Amniotic stem cell (primary cell): ENCODE results near the gene PRKD2.
"Not testable (repeated sequence)": the region's sequence is repeated elsewhere in the genome, so short reads cannot be mapped to it uniquely, and the experiment has no call there.

Source experiments
- DNase-seq: peaks from one replicate; lab custom pipeline; 2025; lab: John Stamatoyannopoulos, UW

Gene PRKD2

GRCh38 chr19:46717034-46717715, at the start of gene PRKD2:
Gene PRKD2, minus strand, starts transcription at chr19:46717114. Its CDS starts 744 bp downstream, at chr19:46716370.
- DNase-seq: peak; percentile 68

DNA sequence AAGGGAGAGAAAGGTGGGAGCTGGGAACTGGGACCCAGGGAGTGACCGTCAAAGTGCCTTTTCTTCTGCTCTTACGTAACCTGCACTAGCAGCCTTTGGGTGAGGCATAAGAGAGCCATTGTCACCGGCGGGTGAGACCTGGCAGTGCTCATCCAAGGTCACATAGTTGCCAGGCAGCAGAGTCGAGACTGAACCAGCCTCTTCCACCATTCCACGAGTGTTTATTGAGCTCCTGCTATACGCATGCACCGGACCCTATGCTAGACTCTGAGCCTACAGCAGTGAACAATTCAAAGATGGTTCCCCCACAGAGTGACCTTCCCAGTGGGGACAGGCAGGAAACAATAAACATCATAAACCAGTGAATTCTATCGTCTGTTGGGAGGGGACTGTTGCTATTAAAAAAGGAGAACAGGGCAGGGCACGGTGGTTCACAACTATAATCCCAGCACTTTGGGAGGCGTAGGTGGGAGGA, 47.9 kb upstream of the PRKD2 start:
- DNase-seq: no peak

- no peak for DNase-seq
Observed at GRCh38 chr19:46762245-46762890, 45.5 kb upstream of the PRKD2 start.

DNA sequence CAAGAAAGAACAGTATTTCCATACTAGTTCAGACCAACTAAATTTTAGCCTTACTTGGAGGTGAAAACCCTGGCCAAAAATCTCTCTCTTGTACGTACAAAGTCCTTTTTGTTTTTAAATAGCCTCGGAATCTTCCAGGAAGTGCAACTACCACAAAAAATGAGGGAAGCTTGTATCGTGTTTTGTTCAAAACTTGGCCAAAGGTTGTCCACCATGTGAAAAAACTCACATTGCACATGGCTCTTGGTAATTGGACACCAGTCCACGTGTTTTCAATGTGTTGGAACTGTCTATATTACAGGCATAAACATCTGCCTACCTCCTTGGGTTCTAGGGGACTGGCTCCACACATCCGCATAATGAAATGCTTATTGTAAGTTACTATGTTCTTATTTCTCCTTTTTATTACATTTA, 44.5 kb upstream of the PRKD2 start:
- DNase-seq: no peak

DNA sequence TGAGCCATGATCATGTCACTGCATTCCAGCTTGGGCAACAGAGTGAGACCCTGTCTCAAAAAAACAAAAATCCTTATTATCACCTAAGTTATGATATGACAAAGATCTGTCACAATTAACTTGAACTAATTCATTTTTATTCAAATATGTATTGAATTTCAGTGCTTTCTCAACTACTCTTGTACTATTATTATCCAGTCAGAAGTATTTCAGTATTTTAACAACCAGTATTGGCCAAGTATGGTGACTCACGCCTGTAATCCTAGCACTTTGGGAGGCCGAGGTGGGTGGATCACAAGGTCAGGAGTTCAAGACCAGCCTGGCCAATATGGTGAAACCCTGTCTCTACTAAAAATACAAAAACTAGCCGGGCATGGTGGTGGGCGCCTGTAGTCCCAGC, 44.0 kb upstream of the PRKD2 start:
- DNase-seq: not testable (repeated sequence)

GRCh38 chr19:46760363-46760762, 43.4 kb upstream of the PRKD2 start:
- no peak for DNase-seq

GRCh38 chr19:46759817-46760333, 43.0 kb upstream of the PRKD2 start:
- DNase-seq: peak; percentile 62

GRCh38 chr19:46759206-46759605, 42.3 kb upstream of the PRKD2 start:
- DNase-seq: no peak

DNA sequence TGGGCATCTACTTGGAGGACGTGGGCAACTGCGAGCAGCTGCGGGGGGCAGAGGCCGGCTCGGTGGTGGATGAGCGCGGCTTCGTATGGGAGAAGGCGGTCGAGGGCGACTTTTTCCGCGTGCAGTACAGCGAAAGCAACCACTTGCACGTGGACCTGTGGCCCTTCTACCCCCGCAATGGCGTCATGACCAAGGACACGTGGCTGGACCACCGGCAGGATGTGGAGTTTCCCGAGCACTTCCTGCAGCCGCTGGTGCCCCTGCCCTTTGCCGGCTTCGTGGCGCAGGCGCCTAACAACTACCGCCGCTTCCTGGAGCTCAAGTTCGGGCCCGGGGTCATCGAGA, 39.6 kb upstream of the PRKD2 start:
- no peak for DNase-seq

- no peak for DNase-seq
Observed at GRCh38 chr19:46755853-46756543, 39.1 kb upstream of the PRKD2 start.

DNA sequence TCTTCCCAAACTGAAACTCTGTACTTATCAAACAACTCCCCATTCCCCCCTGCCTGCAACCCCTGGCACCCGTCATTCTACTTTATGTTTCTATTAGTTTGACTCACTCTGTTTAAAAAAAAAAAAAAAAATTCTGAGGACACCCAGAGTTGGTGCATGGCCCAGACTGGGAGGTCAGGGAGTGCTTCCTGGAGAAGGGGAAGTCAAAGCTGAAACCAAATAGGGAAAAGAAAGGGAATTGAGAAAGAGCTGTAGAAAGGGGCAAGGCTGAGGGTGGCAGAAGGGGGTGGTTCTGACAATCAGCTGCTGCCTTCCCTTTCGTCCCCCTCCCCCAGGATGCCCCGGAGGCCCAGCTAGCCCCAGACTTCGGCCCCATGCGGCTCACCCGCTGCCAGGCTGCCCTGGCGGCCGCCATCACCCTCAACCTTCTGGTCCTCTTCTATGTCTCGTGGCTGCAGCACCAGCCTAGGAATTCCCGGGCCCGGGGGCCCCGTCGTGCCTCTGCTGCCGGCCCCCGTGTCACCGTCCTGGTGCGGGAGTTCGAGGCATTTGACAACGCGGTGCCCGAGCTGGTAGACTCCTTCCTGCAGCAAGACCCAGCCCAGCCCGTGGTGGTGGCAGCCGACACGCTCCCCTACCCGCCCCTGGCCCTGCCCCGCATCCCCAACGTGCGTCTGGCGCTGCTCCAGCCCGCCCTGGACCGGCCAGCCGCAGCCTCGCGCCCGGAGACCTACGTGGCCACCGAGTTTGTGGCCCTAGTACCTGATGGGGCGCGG, 38.4 kb upstream of the PRKD2 start:
- no peak for DNase-seq

DNA sequence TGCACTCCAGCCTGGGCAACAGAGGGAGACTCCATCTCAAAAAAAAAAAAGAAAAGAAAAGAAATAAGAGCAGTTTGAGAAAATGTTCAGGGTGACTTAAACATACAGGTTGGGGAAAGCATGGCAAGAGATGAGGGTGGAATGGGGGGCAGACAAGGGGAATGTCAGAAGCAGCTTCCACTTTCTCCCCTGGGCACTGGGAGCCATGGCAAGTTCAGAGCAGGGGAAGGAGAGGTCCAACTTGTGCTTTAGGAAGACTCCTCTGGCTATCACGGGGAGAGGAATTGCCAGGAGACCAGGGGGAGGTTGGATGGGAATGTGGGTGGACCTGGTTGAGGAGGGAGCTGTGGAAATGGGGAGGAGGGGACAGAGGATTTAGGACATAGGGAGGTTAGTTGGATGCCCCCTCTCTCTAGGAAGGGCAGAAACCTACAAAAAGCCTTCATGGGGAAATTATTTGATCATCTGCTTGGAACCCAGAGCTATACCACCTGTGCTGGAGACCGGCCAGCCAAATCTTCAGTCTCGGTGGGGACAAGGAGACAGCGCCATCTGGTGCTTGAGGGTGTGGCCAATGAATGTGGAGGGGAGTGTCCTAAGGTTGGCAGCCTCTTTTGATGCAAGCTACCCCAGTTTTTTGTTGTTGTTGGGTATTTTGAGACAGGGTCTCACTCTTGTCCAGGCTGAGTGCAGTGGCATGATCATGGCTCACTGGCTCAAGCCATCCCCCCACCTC, 36.7 kb upstream of the PRKD2 start:
- DNase-seq: no peak

- DNase-seq: peak; percentile 28
Observed at GRCh38 chr19:46748325-46749109, 31.6 kb upstream of the PRKD2 start.

DNA sequence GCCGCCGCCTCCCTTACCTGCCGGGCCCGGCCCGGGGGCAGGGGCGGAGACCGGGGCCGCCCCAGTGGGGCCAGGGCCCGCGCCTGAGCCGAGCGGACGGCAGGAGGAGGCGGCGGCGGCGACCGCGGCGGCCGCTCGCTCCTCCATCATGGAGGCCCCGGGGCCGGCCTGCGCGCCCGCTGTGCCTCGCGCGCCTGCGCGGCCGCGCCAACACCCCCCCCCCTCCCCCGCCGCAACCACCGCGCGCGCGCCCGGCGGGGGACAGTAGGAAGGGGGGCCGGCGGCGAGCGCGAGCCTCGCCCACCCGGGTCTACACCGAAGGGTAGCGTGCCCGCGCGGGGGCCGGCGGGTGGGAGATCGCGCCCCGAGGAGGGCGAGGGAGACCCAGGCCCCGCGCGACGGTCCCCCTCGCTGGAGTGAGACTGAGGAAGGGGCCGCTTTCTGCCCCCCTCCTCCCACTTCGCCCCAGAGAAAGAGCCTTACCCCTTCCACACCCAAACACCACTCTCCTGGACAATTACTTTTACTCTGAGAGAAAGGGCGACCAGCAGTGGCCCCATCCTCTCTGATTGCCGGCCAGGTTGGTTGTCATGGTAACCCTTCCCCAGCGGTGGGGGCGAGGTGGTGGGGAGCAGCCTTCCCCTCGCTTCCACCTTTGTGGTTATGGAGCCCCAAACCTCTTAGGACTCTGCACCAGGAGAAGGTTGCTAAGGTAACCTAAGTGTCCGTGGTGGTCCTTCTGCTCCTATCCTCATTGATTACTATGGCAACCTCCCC, 29.6 kb upstream of the PRKD2 start, which contains the start of gene STRN4:
Gene STRN4, minus strand, starts transcription at position 170 of the 777 bp plus-strand sequence. Its CDS starts 20 bp downstream, at position 150.
- DNase-seq: no peak

DNA sequence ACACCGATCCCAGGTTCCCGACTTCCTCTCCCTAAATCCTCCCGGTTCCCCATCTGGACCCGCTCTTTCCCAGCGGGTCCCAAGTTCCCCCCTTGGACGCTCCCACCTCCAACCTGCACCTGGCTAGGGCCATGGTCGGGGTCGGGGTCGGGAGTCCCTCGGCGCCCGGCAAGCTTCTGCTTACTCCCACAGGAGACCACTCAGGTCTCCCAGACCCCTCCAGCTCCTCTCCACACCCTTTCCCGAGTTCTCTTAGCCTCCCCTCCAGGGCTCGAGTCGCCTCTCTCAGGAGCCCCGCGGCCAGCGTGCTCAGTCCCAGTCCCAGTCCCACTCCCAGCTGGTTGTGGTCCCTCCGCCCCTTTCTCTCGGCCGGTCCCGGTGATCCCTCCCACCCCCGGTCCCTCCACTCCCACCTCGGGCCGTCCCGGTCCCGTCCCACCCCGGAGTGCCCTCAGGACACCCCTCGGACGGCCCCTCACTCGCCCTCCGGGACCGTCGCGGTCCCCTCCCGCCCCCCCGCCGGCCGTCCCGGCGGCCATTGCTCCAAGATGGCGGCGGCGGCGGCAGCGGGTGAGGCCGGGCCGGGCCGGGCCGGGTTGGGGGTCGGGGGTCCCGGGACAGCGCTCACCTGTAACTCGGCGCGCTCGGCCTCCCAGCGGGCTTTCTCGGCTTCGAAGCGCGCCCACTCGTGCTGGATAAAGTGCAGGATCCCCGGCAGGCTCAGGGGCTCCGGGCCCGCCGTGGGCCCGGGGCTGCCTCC, 28.8 kb upstream of the PRKD2 start, which contains the start of gene FKRP:
Gene FKRP, plus strand, starts transcription at position 537 of the 760 bp plus-strand sequence. CDS start 9,394 bp downstream, outside the sequence.
- DNase-seq: no peak

DNA sequence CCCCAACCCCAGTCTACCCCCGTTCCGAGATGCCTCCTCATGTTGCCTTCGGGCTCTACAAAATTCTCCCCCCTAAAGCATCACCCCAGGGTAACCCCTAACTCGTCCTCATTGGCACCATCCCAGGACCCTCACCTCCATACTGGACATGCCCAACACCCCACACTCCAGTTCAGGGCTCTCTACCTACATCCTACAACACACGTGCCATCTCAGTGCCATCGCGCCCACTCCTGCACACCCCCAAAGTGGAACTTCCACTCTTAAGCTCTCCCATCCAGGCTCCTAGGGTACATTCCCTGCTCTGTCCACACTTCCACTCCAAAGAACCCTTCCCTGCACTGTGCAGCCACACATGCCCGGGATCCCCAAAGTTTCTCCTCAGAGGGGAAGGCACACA, 28.1 kb upstream of the PRKD2 start:
- DNase-seq: no peak

GRCh38 chr19:46744005-46744691, 27.2 kb upstream of the PRKD2 start:
- no peak for DNase-seq

GRCh38 chr19:46742926-46743480, 26.1 kb upstream of the PRKD2 start:
- DNase-seq: no peak
